HS-27A (cell line): Measurements from ENCODE around the gene SDS.
A peak's percentile ranks its signal among the peaks of the same experiment; 100 is the strongest.

Experiments used
- DNase-seq: peaks from one replicate; pipeline ENCODE4 v3.0.0-alpha.2; 2012; ENCODE audit warnings: low read depth, missing footprints

The SDS gene

GRCh38 chr12:113424915-113425823 is 21.5 kb upstream of the SDS start:
- no peak for DNase-seq

- no peak for DNase-seq
These were observed 20.8 kb upstream of the SDS start for GRCh38 chr12:113424456-113424855.

GRCh38 chr12:113422886-113423669 is 19.4 kb upstream of the SDS start:
- DNase-seq, result no peak

GRCh38 chr12:113422030-113422885 is 18.6 kb upstream of the SDS start, which contains the start of gene SDSL:
Gene SDSL (plus strand): TSS chr12:113422380. CDS start chr12:113427983, 5,603 bp downstream.
- peak; percentile 70 for DNase-seq

GRCh38 chr12:113420996-113421595 is 17.4 kb upstream of the SDS start:
- DNase-seq, result no peak

GRCh38 chr12:113418213-113418879 is 14.7 kb upstream of the SDS start:
- DNase-seq, result no peak

- no peak for DNase-seq
These were observed 12.5 kb upstream of the SDS start for GRCh38 chr12:113416091-113416754.

- DNase-seq, result no peak
These were observed 10.9 kb upstream of the SDS start for GRCh38 chr12:113414519-113415038.

GRCh38 chr12:113413488-113413939 is 9.8 kb upstream of the SDS start:
- no peak for DNase-seq

- DNase-seq, result no peak
These were observed 5.9 kb upstream of the SDS start for GRCh38 chr12:113409462-113410124.

GRCh38 chr12:113408756-113409298 is 5.1 kb upstream of the SDS start:
- DNase-seq, result no peak

- DNase-seq, result no peak
These were observed 4.4 kb upstream of the SDS start for GRCh38 chr12:113407931-113408600.

- no peak for DNase-seq
These were observed 2.0 kb upstream of the SDS start for GRCh38 chr12:113405694-113406093.

- DNase-seq, result no peak
These were observed 964 bp downstream of the SDS start for GRCh38 chr12:113402586-113403260.

GRCh38 chr12:113401066-113402000 is 2.4 kb downstream of the SDS start:
- no peak for DNase-seq

- no peak for DNase-seq
These were observed 3.3 kb downstream of the SDS start for GRCh38 chr12:113400362-113400761.

GRCh38 chr12:113399490-113399889 is 4.2 kb downstream of the SDS start:
- DNase-seq, result no peak
